ENCODE results near the gene MARK2.

DNA sequence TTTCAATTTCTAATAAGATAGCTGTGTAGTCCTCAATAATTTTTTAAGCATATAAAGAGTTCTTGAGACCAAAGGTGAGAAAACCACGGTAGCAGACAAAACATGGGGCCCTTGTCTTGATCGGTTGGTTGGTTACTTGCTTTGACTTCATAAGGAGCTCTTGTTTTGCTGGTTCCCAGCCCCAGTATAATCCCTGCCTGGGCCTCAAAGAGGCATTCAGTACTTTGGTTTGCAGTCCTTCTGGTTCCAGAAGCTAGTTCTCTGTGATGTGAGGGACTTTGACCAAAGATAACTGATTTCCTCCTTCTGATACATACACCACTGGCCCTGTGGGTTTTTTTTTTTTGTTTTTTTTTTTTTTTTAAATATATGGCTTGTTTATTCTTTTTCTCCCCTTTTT, 17.1 kb downstream of the MARK2 start:
- TF ChIP-seq, protein P1, sequence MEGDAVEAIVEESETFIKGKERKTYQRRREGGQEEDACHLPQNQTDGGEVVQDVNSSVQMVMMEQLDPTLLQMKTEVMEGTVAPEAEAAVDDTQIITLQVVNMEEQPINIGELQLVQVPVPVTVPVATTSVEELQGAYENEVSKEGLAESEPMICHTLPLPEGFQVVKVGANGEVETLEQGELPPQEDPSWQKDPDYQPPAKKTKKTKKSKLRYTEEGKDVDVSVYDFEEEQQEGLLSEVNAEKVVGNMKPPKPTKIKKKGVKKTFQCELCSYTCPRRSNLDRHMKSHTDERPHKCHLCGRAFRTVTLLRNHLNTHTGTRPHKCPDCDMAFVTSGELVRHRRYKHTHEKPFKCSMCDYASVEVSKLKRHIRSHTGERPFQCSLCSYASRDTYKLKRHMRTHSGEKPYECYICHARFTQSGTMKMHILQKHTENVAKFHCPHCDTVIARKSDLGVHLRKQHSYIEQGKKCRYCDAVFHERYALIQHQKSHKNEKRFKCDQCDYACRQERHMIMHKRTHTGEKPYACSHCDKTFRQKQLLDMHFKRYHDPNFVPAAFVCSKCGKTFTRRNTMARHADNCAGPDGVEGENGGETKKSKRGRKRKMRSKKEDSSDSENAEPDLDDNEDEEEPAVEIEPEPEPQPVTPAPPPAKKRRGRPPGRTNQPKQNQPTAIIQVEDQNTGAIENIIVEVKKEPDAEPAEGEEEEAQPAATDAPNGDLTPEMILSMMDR (IDR thresholded peaks at IDR 0.05; ENCODE audit: low read length), result no peak
- TF ChIP-seq EZH2phosphoT487 (IDR thresholded peaks at IDR 0.05; ENCODE audit: low read length) (no peak), EZH2 (optimal IDR thresholded peaks at IDR 0.05; ENCODE audit: low read depth, low read length) (no peak)
